Breast epithelium (tissue), 4 donors: ENCODE results near the gene MAMSTR. TPM values are rescaled to one million over a fixed set of nuclear protein-coding genes. Genes with fewer than 3 reads are reported as not detected.

Source experiments
- DNase-seq, 2 donors: peaks; one replicate each; pipeline ENCODE4 v3.0.0-alpha.2; 2019; ENCODE audit warnings: low spot score in 2 of 2
- H3K27ac ChIP-seq, 2 donors: fragments of 200-600 bp; sonication (generic) in 1 of 2; one replicate each; pipeline ENCODE4 v1.5.1; 2016 to 2019; ENCODE audit warnings: mild to moderate bottlenecking in 1 of 2
- H3K27me3 ChIP-seq, 2 donors: fragments of 200-600 bp; sonication (generic) in 1 of 2; one replicate each; pipeline versions ENCODE4 v1.5.1 to v1.6.0; 2017 to 2019; ENCODE audit warnings: control low read depth in 1 of 2, mild to moderate bottlenecking in 1 of 2
- H3K36me3 ChIP-seq: fragments of 200-600 bp; one replicate; pipeline ENCODE4 v1.5.1; 2019
- H3K4me1 ChIP-seq, 2 donors: fragments of 200-600 bp; sonication (generic); one replicate each; pipeline ENCODE4 v1.5.1; 2016 to 2019; ENCODE audit warnings: control low read depth in 1 of 2
- H3K4me3 ChIP-seq, 3 donors: fragments of 200-600 bp; sonication (generic); 1 replicate in 2 of 3; 2 replicates in 1 of 3; pipeline ENCODE4 v1.5.1; 2016 to 2019; ENCODE audit warnings: mild to moderate bottlenecking in 3 of 3, moderate library complexity in 2 of 3
- H3K9me3 ChIP-seq, 2 donors: fragments of 200-600 bp; sonication (generic) in 1 of 2; one replicate each; pipeline ENCODE4 v1.5.1; 2016 to 2019; ENCODE audit warnings: control low read depth in 1 of 2
- POLR2A ChIP-seq: fragments of 450-650 bp; IDR thresholded peaks from one replicate; pipeline ENCODE4 v1.6.1; 2016; ENCODE audit warnings: antibody characterized with exemption, mild to moderate bottlenecking, moderate library complexity
- POLR2AphosphoS5 ChIP-seq, 3 donors: sonication (generic); formaldehyde crosslinking; IDR thresholded peaks; one replicate each; pipeline ENCODE4 v1.6.1; 2017; ENCODE audit warnings: antibody characterized with exemption in 3 of 3
- intact Hi-C: fragments of 100-400 bp; cut with DNase I; formaldehyde crosslinking; loops from one replicate; pipeline ENCODE4 v1.15.1; 2023; ENCODE audit warnings: low total_unique reads
- total RNA-seq, 3 donors: library from RNA; depleted of rRNA; stranded (reverse); fragments of >200 nt; gene quantifications; one replicate each; pipeline ENCODE4 v1.1.0, GENCODE V29; 2016
- TF ChIP-seq, protein P1 (sequence below), 3 donors: fragments of 450-650 bp; IDR thresholded peaks; one replicate each; pipeline ENCODE4 v1.5.1; 2016 to 2017; ENCODE audit warnings: antibody characterized with exemption in 3 of 3, mild to moderate bottlenecking in 3 of 3, moderate library complexity in 3 of 3

Gene MAMSTR
- total RNA-seq, 3 donors from 2014 or later = 0.32 to 1.9 (median 1.3) TPM

DNA sequence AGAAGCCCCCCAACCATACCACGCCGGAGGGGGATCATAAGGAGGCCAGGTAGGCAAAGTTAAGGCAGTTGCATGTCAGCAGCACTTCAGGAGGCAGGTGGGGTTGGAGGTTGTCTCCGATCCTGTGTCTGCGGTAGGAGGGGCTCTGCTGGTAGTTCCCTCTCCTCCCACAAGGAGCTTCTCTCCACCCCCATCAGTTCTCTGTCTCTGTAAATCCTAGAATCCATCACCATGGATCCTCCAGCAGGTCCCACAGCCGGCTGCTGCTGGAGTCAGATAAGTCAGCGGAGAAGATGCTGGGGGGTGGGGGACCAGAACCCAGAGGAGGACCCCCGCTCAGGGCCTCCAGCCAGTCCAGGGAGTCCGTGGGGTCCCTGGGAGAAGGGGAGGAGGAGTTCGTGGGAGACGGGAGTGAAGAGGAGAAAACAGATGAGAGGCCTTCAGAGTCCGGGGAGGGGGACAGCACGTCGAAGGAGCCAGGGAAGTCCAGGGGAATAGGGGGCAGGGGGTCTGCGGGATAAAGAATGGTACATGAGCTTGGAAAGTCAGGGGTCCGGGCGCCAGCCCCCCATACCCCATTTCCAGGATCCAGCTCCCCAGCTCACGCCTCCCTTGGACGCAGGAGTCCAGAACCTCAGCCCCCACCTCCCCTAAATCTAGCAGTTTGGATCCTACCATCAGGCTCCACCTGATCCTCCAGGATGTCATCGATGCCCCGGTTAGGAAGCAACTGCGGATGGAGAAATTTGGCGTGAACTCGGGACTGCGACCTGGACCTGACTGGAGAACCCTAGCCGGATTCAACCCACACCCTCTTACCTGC, 6.3 kb downstream of the MAMSTR start:
- DNase-seq = no peak
- H3K4me3 ChIP-seq = peak overlapping the region; percentile 49 to 82 (median 62)
- no peaks in the 10 kb centered on the region for H3K27me3 ChIP-seq
- intact Hi-C loops = no loop called here
- H3K9me3 ChIP-seq = peaks cover 0 to 2% of the 10 kb centered on the region in 2 donors
- H3K27ac ChIP-seq = peak overlapping the region; percentile 60 to 87
- no peaks in the 10 kb centered on the region for H3K36me3 ChIP-seq
- peaks cover 9 to 15% of the 10 kb centered on the region in 2 donors for H3K4me1 ChIP-seq
- TF ChIP-seq POLR2A (no peak), POLR2AphosphoS5 (IDR thresholded peaks at IDR 0.05) (no peak)
- TF ChIP-seq, protein P1, sequence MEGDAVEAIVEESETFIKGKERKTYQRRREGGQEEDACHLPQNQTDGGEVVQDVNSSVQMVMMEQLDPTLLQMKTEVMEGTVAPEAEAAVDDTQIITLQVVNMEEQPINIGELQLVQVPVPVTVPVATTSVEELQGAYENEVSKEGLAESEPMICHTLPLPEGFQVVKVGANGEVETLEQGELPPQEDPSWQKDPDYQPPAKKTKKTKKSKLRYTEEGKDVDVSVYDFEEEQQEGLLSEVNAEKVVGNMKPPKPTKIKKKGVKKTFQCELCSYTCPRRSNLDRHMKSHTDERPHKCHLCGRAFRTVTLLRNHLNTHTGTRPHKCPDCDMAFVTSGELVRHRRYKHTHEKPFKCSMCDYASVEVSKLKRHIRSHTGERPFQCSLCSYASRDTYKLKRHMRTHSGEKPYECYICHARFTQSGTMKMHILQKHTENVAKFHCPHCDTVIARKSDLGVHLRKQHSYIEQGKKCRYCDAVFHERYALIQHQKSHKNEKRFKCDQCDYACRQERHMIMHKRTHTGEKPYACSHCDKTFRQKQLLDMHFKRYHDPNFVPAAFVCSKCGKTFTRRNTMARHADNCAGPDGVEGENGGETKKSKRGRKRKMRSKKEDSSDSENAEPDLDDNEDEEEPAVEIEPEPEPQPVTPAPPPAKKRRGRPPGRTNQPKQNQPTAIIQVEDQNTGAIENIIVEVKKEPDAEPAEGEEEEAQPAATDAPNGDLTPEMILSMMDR (IDR thresholded peaks at IDR 0.05) = peak in 1 of 3 donors; percentile 17

DNA sequence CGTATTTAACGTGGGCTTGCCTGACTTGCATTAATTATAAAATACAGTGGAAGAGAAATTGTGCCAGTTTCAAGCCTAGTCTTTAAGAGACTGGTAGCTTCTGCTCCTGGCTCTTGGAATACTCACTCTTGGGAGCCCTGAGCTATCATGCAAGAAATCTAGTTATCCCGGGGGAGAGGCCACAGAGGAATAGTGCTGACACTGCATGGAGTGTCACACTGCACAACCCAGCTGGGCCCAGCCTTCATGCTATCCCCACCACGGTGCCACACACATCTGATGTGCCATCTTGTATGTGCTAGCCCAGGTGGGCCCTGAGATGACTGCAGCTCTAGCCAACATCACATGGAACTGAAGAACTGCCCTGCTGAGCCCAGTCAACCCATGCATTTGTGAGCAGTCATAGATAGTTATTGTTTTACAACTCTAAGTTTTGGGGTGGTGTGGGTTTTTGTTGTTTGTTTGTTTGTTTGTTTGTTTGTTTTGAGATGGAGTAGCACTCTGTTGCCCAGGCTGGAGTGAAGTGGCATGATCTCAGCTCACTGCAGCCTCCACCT, 8.3 kb downstream of the MAMSTR start:
- DNase-seq = no peak
- Histone ChIP-seq H3K27me3 (no peaks in the 10 kb centered on the region), H3K36me3 (no peaks in the 10 kb centered on the region), H3K9me3 (peaks cover 0 to 2% of the 10 kb centered on the region in 2 donors), H3K27ac (no peak overlapping the region), H3K4me1 (peaks cover 5 to 6% of the 10 kb centered on the region in 2 donors), H3K4me3 (no peak overlapping the region)
- intact Hi-C loops = no loop called here
- no peak for TF ChIP-seq POLR2A
- TF ChIP-seq POLR2AphosphoS5 (IDR thresholded peaks at IDR 0.05) = no peak
- TF ChIP-seq, protein P1 (IDR thresholded peaks at IDR 0.05) = no peak

DNA sequence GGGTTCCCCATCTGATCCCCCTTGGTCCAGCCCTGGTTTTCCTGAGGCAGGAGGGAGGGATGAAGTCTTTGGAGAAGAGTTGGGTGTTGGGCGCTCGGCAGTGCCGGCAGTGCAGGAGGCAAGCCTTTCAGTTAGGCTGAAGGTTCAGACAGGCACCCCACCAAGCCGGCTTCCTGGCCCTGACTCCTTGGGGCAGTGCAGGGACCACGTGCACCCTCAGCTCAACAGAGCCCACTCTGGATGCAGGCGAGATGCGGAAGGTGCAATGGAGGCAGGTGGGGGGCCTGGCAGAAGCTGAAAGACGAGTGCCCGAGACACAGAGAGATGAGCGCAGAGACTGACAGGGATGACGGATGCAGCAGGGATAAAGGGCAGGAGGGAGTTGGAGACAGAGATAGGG, 11.1 kb downstream of the MAMSTR start:
- Histone ChIP-seq H3K4me1 (peaks cover 0 to 6% of the 10 kb centered on the region in 2 donors), H3K9me3 (peaks cover 0 to 2% of the 10 kb centered on the region in 2 donors), H3K27ac (no peak overlapping the region), H3K36me3 (no peaks in the 10 kb centered on the region), H3K4me3 (no peak overlapping the region), H3K27me3 (no peaks in the 10 kb centered on the region)
- TF ChIP-seq POLR2A (no peak), POLR2AphosphoS5 (IDR thresholded peaks at IDR 0.05) (no peak)
- TF ChIP-seq, protein P1 (IDR thresholded peaks at IDR 0.05) = no peak
- intact Hi-C loops = no loop called here
- no peak for DNase-seq

DNA sequence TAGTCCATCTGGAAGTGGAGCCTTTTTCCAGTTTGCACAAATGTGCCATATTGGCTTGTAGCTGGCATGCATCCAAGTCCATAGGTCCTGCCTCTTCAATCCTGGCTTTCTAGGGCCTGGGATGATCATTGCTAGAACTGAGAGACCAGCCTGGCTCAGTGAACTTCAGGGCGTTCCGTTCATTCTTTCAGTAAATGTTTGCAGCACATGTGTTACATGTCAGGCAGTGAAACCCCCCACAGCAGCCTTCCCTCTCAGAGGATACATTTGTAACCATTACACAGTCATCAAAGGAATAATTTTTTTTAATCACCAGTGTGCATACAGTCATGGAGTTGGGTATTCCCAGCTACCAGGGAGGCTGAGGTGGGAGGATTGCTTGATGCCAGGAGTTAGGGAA, 14.1 kb downstream of the MAMSTR start:
- DNase-seq = no peak
- no peaks in the 10 kb centered on the region for H3K4me1 ChIP-seq
- no peak overlapping the region for H3K4me3 ChIP-seq
- TF ChIP-seq POLR2A = no peak
- H3K27ac ChIP-seq = no peak overlapping the region
- intact Hi-C loops = no loop called here
- no peaks in the 10 kb centered on the region for H3K36me3 ChIP-seq
- H3K27me3 ChIP-seq = no peaks in the 10 kb centered on the region
- no peaks in the 10 kb centered on the region for H3K9me3 ChIP-seq

DNA sequence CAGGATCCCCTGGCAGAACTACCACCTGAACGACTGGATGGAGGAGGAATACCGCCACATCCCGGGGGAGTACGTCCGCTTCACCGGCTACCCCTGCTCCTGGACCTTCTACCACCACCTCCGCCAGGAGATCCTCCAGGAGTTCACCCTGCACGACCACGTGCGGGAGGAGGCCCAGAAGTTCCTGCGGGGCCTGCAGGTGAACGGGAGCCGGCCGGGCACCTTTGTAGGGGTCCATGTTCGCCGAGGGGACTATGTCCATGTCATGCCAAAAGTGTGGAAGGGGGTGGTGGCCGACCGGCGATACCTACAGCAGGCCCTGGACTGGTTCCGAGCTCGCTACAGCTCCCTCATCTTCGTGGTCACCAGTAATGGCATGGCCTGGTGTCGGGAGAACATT, 16.2 kb downstream of the MAMSTR start:
- H3K4me1 ChIP-seq = no peaks in the 10 kb centered on the region
- no peak overlapping the region for H3K27ac ChIP-seq
- no peaks in the 10 kb centered on the region for H3K27me3 ChIP-seq
- TF ChIP-seq POLR2A (no peak), POLR2AphosphoS5 (IDR thresholded peaks at IDR 0.05) (no peak)
- TF ChIP-seq, protein P1 (IDR thresholded peaks at IDR 0.05) = no peak
- H3K36me3 ChIP-seq = no peaks in the 10 kb centered on the region
- no peak overlapping the region for H3K4me3 ChIP-seq
- H3K9me3 ChIP-seq = no peaks in the 10 kb centered on the region
- intact Hi-C loops = no loop called here
- no peak for DNase-seq
